ENCODE measurements around the gene CPA1.

The CPA1 gene

GRCh38 chr7:130379921-130380860, at the start of gene CPA1:
Gene CPA1 (plus strand): TSS chr7:130380494. CDS start chr7:130380521, 27 bp downstream.
- no peak for DNase-seq

- DNase-seq: no peak
Observed at GRCh38 chr7:130332259-130333053, 47.8 kb upstream of the CPA1 start.

- DNase-seq: no peak
Observed at GRCh38 chr7:130333832-130334231, 46.5 kb upstream of the CPA1 start.

DNA sequence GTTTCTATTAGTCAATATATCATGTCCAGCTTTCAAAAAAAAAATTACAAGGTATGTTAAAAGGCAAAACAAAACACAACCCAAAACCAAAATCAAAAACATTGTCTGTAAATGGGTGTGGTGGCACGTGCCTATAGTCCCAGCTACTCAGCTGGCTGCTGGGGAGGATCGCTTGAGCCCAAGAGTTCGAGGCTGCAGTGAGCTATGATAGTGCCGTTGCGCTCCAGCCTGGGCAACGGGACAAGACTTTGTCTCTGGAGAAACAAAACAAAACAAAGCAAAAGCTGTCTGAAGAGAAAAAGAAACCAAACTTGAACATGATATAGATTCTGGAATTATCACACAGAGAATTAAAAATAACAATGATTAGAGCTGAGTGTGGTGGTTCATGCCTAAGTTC, 46.0 kb upstream of the CPA1 start:
- DNase-seq: no peak

DNA sequence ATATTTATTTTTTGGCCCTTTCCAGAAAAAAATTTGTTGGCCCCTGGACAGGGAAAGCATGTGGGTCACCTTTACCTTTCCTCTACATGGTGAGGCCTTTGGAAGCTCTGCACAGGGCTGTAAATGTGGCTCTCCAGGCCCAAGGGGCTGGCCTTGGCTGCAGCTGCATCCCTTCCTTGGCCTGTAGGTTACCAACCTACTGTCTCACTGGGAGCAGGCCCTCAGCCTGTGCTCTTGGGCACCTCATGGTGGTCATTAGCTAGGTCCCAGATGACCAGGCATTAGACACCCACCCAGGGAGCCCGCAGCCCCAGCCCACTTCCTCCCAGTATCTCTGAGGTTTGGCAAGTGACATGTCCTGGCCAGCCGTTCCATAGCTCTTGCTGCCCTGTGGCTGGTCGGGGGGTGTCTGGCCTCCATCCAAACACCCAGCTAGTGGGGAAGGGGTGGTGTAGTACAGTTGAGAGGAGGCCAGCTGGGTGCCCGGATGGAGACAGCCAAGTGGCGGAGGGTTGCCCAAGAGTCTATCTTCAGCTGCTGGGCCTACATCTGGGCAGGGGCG, 42.8 kb upstream of the CPA1 start:
- no peak for DNase-seq

- DNase-seq: no peak
Observed at GRCh38 chr7:130338233-130338632, 42.1 kb upstream of the CPA1 start.

GRCh38 chr7:130341882-130342281, 38.4 kb upstream of the CPA1 start:
- DNase-seq: no peak

- no peak for DNase-seq
Observed at GRCh38 chr7:130342701-130343380, 37.5 kb upstream of the CPA1 start.

- no peak for DNase-seq
Observed at GRCh38 chr7:130344271-130344866, 35.9 kb upstream of the CPA1 start, which contains the start of gene CPA5. Gene CPA5 (plus strand): TSS chr7:130344816. CDS start chr7:130346486, 1,670 bp downstream.

- no peak for DNase-seq
Observed at GRCh38 chr7:130345136-130345535, 35.2 kb upstream of the CPA1 start.

DNA sequence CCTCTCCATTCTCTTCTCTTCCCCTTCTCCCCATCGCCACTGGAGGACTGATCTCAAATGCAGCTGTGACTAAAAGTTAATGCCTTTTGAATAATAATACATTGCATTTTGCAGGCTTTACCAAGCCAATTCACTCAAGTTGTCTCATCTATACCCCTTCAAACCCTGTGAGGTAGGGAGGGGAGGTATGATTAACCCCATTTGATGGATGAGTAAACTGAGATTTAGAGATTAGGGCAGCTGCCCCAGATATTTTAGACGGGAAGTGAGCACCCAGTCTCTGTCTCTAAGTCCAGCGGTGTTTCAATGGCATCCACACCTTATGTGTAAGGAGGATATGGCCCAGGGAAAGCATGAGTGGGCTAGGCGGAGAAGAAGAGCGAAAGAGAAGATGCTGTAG, 34.6 kb upstream of the CPA1 start:
- no peak for DNase-seq

DNA sequence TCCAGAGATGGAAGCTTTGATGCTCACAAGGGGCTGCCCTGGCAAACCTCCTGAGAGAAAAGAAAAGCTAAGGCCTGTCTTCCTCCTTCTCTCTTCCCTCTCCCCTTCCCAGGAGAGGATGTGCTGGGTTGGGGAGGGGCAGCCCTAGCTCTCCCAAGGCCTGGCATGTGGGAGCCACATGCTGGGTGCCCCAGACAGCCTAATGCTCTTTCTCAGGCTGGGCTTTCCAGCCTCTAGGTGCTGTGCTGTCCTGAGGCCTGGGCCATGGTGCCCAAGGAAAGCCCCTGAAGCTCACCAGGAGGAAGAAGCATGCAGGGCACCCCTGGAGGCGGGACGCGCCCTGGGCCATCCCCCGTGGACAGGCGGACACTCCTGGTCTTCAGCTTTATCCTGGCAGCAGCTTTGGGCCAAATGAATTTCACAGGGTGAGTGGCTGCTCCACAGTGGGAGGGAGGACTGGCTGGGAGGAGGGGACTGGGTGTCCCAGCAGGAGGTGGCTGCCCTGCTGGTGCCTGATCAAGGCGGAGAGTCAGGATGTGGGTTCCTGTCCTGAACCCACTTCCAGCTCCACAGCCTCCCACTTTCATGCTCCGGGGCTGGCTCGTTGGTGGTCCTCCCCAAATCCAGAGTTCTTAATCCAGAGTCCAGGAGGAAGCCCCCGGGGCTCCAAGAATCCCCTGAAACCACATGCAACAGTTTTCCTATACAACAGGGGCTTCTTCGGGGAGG, 34.0 kb upstream of the CPA1 start:
- no peak for DNase-seq

GRCh38 chr7:130346941-130347340, 33.4 kb upstream of the CPA1 start:
- DNase-seq: no peak

- DNase-seq: no peak
Observed at GRCh38 chr7:130349911-130350782, 30.1 kb upstream of the CPA1 start.

DNA sequence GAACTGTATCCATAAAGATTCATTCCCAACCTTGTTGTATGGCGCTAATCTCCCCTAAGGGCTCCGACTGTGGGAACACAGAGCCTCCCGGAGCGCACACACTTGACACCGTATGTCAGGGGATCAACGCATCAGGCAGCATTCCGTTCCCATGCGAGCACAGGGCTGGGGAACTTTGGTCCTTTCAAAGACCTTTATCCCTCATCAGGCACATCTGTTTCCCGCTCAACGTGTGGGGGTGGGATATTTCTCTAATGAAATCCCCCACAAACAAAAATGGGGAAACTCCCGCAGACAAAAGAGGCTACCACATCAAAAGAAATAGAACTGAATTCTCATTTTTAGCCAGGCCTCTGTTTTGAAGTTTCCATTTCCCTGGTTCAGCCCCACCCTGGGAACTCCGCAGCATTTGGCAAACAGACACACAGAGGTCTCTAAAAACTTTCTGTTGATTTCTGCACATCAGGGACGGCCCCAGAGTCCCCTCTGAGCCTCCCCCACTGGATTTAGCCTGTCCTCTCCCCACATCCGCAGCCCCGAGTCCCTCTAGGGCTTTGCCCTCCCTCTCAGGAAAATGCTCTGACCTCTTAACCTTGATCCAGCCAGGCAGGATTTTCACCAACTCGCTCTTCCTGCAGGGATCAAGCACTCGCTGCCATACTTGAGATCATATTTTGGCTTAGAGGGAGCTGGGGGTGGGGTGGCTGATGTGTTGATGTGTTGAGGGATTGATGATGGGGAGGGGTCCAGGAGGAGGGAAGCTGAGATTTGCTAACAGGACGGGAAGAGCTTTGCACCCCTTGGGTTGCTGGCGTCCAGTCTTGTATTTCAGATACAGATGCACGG, 29.1 kb upstream of the CPA1 start:
- DNase-seq: no peak

DNA sequence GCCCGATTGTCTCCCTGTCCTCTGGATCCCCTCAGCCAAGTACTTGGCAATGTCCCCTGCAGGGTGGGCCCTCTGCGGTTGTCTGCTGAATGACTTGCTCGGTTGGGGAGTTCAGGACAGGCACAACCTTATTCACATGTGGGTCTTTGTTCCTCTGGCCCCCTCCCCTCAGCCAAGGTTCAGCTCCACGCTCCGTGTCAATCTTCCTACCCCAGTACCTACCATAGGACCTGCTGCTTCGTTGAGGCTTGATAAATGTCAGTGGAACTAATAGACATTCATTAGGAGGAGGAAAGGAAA, 28.6 kb upstream of the CPA1 start:
- DNase-seq: no peak

DNA sequence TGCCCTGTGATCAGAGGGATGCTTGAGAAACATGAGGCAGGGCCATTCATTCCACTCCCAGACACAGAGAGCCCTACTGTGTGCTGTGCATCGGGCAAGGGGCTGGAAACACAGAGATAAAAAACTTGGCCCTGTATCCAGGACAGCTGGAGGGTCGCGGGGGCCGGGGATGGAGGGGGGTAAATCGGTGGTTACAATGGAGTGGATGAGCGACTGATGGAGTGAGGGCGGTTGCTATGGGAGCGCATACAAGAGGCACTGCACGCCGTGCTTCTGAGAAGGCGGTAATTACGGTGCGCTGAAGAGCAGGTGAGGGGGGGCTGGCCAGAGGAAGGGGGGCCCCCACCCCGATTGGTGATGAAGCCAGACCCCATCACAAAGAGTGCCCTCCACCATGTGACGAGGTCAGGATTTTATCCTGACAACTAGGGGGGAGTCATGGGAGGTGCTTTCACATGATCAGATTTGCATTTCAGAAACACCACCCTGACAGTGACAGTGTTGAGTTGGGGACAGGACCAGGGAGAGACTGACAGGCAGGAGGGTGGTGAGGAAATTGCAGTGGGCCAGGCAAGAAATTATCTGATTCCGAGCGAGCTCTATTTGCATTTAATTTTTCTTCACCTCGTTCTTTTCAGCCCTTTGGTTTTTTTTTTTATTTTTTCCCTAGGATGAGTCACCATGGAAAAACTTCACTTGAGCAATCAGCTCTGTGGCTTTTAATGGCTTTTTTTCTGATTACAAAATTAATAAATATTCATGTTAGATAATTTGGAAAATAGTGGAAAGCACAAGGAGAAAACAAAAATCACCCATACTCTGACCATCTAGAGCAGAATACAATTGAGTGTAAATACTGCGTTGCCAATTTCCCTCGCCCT, 27.9 kb upstream of the CPA1 start:
- no peak for DNase-seq

DNA sequence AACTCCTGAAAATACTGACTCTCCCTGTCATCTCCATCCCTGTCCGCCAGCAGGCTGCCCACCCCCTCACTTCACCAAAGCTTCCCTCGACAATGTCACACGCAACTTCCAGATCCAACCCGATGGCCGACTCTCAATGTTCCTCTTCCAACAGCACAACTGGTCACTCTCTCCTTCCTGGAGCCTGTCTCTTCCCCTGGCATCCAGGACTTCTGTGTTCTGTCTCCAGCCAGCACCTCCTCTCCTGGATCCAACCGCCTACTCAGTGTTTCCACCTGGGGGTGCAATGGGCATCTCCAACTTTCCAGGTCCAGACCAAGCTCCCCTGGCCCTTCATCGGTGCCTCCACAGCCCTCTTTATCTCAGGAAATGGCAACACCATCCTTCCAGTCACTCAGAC, 27.1 kb upstream of the CPA1 start:
- DNase-seq: no peak

Measured in RPMI8226 (cell line).